CD4-positive, alpha-beta T cell treated with Interleukin-6 at 100 ng/mL for 8 hours (primary cell): Measurements from ENCODE around the gene PRR7.

Experiments
- DNase-seq: peaks from one replicate; pipeline ENCODE4 v3.0.0-alpha.2; 2020; ENCODE audit warnings: mixed read lengths, low spot score

The PRR7 gene

GRCh38 chr5:177437623-177438022 lies 9.0 kb upstream of the PRR7 start:
- DNase-seq: no peak

GRCh38 chr5:177438468-177438867 lies 8.1 kb upstream of the PRR7 start:
- no peak for DNase-seq

DNA sequence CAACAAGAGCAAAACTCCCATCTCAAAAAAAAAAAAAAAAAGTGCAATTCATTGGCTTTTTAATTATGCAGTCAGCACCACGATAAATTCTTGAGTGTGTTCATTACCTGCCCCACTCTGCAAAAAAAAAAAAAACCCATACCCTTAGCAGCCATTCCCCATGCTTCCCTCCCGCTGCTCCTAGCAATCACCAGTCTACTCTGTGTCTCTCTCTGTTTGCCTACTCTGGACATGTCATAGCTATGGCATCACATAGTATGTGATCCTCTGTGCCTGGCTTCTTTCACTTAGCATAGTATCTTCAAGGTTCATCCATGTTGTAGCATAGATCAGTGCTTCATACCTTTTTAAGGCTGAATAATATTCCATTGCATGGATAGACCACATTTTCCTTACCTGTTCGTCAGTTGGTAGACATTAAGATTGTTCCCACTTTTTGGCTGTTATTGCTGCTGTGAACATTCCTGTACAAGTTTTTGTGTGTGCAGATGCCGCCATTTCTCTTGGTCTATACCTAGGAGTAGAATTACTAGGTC lies 7.0 kb upstream of the PRR7 start:
- no peak for DNase-seq

- DNase-seq: no peak
Observed at GRCh38 chr5:177440211-177440989, 6.2 kb upstream of the PRR7 start.

GRCh38 chr5:177440990-177441780 lies 5.4 kb upstream of the PRR7 start:
- DNase-seq: no peak

DNA sequence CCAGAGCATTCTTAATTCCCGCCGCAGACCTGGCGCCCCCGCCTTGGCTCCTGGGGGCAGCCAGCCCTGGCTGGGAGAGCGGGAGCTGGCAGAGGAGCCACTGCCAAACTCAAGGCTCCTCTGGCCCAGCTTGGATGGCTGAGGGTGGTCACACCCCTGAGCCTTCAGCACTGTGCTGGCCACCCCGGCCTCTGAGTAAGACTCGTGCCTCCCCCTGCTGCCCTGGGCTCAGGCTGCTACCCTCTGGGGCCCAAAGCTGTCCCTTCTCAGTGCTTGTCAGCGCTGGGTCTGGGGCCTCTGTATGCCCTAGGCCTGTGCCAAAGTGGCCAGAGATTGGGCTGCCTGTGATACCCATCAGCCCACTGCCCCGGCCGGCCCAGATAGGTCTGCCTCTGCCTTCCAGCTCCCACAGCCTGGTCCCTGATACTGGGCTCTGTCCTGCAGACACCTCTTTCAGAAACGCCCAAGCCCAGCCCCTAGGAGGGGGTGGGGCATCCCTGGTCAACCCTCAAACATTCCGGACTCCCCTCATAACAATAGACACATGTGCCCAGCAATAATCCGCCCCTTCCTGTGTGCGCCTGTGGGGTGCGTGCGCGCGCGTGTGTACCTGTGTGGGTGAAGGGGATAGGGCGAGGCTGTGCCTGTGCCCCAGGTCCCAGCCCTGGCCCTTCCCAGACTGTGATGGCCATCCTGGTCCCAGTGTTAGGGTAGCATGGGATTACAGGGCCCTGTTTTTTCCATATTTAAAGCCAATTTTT lies 4.4 kb upstream of the PRR7 start:
- DNase-seq: no peak

GRCh38 chr5:177443144-177443983 lies 3.2 kb upstream of the PRR7 start:
- no peak for DNase-seq

- no peak for DNase-seq
Observed at GRCh38 chr5:177444106-177445051, 2.2 kb upstream of the PRR7 start.

DNA sequence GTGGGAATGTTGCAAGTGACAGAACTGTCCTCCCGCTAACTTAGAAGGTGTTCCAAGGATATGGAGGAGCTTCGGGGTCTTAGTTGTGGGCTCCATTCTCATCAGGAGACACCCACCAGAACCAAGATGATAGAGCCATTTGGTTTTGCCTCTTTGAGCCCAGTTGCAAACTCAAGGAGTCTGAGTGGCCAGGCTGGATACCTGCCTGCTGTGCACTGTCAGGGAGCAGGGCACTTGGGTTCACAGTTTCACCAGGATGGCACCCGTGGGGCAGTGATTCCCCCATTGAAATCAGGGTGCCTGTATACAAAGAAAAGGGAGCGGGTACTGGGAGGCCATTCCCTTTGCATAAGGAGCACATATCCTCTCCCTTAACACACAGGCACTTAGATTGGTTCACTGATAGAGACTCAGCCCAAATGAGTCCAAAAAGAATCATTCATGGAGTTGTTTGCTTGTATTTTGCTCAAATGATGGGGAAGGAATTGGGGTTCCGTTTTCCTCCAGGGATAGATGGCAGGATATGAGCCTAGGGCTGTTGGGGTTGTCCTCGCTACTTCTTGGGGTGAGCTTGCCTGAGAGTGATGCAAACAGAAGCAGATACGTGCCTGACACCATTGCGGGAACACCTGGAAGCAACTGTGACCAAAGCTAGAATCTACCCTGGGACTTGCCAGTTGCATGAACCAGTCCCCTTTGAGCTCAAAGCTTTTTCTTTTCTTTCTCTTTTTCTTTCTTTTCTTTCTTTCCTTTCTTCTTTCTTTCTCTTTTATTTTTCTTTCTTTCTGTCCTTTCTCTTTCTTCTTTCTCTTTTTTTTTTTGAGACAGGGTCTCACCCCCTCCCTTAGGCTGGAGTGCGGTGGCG lies 1.3 kb upstream of the PRR7 start:
- no peak for DNase-seq

GRCh38 chr5:177445917-177446199 lies 756 bp upstream of the PRR7 start:
- DNase-seq: no peak

- peak; percentile 70 for DNase-seq
Observed at GRCh38 chr5:177447066-177447610, 524 bp downstream of the PRR7 start.

DNA sequence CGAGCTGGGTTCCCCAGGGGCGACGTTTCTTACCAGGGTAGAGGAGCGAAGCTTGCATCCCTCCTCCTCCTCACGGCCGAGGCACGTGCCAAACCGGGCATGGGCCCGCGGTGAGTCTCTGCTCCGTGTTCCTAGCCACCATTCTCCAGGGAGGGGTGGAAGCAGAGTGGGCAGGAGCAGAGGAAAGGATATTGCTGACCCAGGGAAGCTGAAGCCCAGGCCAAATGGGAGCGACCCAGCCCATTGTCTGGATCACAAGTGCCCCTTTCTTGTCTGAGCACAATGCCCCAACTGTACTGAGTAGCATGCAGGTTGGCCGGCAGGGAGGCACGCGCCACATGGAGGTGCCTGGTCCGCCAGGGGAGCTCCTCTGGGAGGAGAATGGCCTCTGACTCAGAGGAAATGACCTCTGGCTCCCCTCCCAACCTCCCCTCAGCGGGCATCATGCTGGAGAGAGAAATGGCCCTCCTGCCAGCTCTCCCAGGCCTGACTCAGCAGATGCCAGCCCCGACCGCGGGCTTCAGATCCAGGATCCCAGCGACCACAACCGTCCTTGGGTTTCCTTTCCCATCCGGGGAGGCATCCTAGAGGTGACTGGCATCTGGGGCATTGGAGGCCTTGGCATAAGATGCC lies 1.1 kb downstream of the PRR7 start:
- no peak for DNase-seq

GRCh38 chr5:177448244-177448950 lies 1.8 kb downstream of the PRR7 start:
- no peak for DNase-seq

GRCh38 chr5:177449140-177450061 lies 2.8 kb downstream of the PRR7 start:
- no peak for DNase-seq

- no peak for DNase-seq
Observed at GRCh38 chr5:177450667-177451424, 4.2 kb downstream of the PRR7 start.
